Skin of body (tissue), 2 donors: ENCODE measurements around the gene TMEM163. TPM values are rescaled to one million over a fixed set of nuclear protein-coding genes. Genes with fewer than 3 reads are reported as not detected.
"Not testable (repeated sequence)": the region's sequence is repeated elsewhere in the genome, so short reads cannot be mapped to it uniquely, and the experiment has no call there.

ENCODE experiments used
- DNase-seq: peaks from one replicate; lab custom pipeline; 2025; lab: John Stamatoyannopoulos, UW
- total RNA-seq: library from RNA; depleted of rRNA; stranded (reverse); fragments of >200 nt; gene quantifications from one replicate; pipeline ENCODE4 v1.2.3, GENCODE V29; 2014

TMEM163 gene
- total RNA-seq = 0.59 TPM

- DNase-seq = no peak
Observed at GRCh38 chr2:134718817-134719814, at the start of gene TMEM163. TMEM163 (minus strand) TSS chr2:134719000.

- no peak for DNase-seq
Observed at GRCh38 chr2:134766583-134766982, 47.8 kb upstream of the TMEM163 start.

- DNase-seq = no peak
Observed at GRCh38 chr2:134765987-134766386, 47.2 kb upstream of the TMEM163 start.

- no peak for DNase-seq
Observed at GRCh38 chr2:134764164-134764563, 45.4 kb upstream of the TMEM163 start.

GRCh38 chr2:134763164-134763710 lies 44.4 kb upstream of the TMEM163 start:
- no peak for DNase-seq

GRCh38 chr2:134762508-134762907 lies 43.7 kb upstream of the TMEM163 start:
- no peak for DNase-seq

- no peak for DNase-seq
Observed at GRCh38 chr2:134760385-134760784, 41.6 kb upstream of the TMEM163 start.

GRCh38 chr2:134758633-134759032 lies 39.8 kb upstream of the TMEM163 start:
- DNase-seq = no peak

GRCh38 chr2:134751981-134752380 lies 33.2 kb upstream of the TMEM163 start:
- DNase-seq = not testable (repeated sequence)

- DNase-seq = no peak
Observed at GRCh38 chr2:134745546-134745945, 26.7 kb upstream of the TMEM163 start.

GRCh38 chr2:134745023-134745422 lies 26.2 kb upstream of the TMEM163 start:
- no peak for DNase-seq

- DNase-seq = no peak
Observed at GRCh38 chr2:134739879-134740301, 21.1 kb upstream of the TMEM163 start.

- no peak for DNase-seq
Observed at GRCh38 chr2:134739236-134739878, 20.6 kb upstream of the TMEM163 start.

- no peak for DNase-seq
Observed at GRCh38 chr2:134738141-134738870, 19.5 kb upstream of the TMEM163 start.

- no peak for DNase-seq
Observed at GRCh38 chr2:134737671-134738070, 18.9 kb upstream of the TMEM163 start.

GRCh38 chr2:134736167-134736880 lies 17.5 kb upstream of the TMEM163 start:
- no peak for DNase-seq

GRCh38 chr2:134728163-134728562 lies 9.4 kb upstream of the TMEM163 start:
- DNase-seq = no peak

GRCh38 chr2:134727385-134727784 lies 8.6 kb upstream of the TMEM163 start:
- no peak for DNase-seq

- no peak for DNase-seq
Observed at GRCh38 chr2:134726645-134727044, 7.8 kb upstream of the TMEM163 start.

- DNase-seq = no peak
Observed at GRCh38 chr2:134725876-134726275, 7.1 kb upstream of the TMEM163 start.

- no peak for DNase-seq
Observed at GRCh38 chr2:134724341-134724740, 5.5 kb upstream of the TMEM163 start.
